OCI-LY1 (cell line): ENCODE data around the gene ADCY2.

Experiments used
- EZH2 ChIP-seq: fragments of 200-600 bp; sonication (generic), shearing (Covaris generic); IDR thresholded peaks from 2 replicates; pipeline ENCODE4 v1.8.0; 2017; ENCODE audit warnings: borderline replicate concordance, mixed run types, mild to moderate bottlenecking, antibody characterized with exemption, low read length, moderate library complexity, mixed read lengths
- TF ChIP-seq, protein P1 (sequence below): fragments of 200-600 bp; sonication (generic), shearing (Covaris generic); IDR thresholded peaks from 2 replicates; pipeline ENCODE4 v1.5.1; 2017; ENCODE audit warnings: mild to moderate bottlenecking, antibody characterized with exemption, low read length, moderate library complexity, mixed read lengths

DNA sequence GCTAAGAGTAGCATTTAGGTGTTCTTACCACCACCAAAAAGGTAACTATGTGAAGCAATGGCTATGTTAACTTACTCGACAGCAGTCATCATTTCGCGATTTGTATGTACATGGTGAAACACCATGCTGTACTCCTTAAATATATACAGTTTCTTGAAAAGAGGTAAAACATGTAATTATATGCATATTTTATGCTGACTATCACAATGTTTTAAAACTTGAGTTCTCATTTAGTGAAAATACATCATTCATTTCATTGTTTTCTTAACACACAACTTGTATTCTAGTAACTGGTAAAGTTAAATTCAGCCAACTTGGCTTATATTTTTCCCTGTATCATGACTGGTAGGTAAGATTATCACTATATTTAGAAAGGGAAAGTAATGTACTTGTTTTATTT lies 189.9 kb downstream of the ADCY2 start:
- TF ChIP-seq, protein P1, sequence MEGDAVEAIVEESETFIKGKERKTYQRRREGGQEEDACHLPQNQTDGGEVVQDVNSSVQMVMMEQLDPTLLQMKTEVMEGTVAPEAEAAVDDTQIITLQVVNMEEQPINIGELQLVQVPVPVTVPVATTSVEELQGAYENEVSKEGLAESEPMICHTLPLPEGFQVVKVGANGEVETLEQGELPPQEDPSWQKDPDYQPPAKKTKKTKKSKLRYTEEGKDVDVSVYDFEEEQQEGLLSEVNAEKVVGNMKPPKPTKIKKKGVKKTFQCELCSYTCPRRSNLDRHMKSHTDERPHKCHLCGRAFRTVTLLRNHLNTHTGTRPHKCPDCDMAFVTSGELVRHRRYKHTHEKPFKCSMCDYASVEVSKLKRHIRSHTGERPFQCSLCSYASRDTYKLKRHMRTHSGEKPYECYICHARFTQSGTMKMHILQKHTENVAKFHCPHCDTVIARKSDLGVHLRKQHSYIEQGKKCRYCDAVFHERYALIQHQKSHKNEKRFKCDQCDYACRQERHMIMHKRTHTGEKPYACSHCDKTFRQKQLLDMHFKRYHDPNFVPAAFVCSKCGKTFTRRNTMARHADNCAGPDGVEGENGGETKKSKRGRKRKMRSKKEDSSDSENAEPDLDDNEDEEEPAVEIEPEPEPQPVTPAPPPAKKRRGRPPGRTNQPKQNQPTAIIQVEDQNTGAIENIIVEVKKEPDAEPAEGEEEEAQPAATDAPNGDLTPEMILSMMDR = no peak
- no peak for TF ChIP-seq EZH2
